ENCODE data around the gene SMIM28.

- TF ChIP-seq CTCF (IDR thresholded peaks at IDR 0.05 in 2 of 3, conservative IDR thresholded peaks at IDR 0.05 in 1 of 3; ENCODE audit: insufficient read depth in 2 of 3, low read depth in 1 of 3, low read length in 3 of 3) (no peak), YY1 (IDR thresholded peaks at IDR 0.05; ENCODE audit: borderline replicate concordance in 1 of 3, control insufficient read depth in 1 of 3, extremely low read depth in 1 of 3, insufficient read depth in 3 of 3, insufficient read length in 1 of 3, insufficient replicate concordance in 2 of 3, low read depth in 1 of 3, low read length in 2 of 3) (no peak), ADNP (tag; IDR thresholded peaks at IDR 0.05) (no peak), ZBED1 (IDR thresholded peaks at IDR 0.05) (no peak), SMAD3 (CRISPR knock-in tag; conservative IDR thresholded peaks at IDR 0.05) (no peak)
These were observed 45.7 kb upstream of the SMIM28 start for GRCh38 chr6:138331984-138332383.
